ENCODE results near the gene FOXO1. TPM values are rescaled to one million over a fixed set of nuclear protein-coding genes. Genes with fewer than 3 reads are reported as not detected.

Gene FOXO1
- total RNA-seq, 1 donor from 2014 or later, result 50.4 TPM

DNA sequence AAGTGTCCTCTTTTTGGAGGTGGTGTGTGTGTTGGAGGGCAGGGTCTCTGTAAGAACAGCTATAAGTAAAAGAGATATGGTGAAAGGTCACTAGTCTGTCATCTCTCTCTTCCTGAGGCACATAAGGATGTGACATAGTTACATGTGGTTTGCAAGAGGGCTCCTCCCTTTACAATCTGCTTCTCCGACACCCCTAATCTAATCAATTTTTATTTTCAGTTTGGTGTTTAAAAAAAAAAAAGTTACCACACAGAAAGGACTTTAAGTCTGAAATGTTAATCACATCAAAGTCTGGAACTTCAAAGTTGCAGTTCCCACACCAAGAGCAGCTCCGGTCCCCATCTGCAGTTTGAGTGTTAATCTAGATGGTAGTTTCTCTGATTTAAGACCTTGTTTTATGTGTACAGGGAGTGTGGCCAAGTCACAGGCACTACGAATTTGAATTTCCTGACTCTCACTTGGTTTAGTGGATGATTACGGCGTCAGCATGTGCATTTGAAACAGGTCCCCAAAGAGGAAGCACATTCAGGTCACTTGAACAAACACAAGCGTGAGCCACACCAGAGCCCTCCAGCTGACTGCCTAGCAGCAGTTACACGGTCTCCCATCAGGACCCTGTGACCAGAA, 53.1 kb downstream of the FOXO1 start:
- CTCF ChIA-PET, result interaction anchor here (1.0 kb wide), 1 partner anchor 544 kb away, joined by 3 read pairs; no protein-coding TSS in a partner anchor
- TF ChIP-seq, protein P1, sequence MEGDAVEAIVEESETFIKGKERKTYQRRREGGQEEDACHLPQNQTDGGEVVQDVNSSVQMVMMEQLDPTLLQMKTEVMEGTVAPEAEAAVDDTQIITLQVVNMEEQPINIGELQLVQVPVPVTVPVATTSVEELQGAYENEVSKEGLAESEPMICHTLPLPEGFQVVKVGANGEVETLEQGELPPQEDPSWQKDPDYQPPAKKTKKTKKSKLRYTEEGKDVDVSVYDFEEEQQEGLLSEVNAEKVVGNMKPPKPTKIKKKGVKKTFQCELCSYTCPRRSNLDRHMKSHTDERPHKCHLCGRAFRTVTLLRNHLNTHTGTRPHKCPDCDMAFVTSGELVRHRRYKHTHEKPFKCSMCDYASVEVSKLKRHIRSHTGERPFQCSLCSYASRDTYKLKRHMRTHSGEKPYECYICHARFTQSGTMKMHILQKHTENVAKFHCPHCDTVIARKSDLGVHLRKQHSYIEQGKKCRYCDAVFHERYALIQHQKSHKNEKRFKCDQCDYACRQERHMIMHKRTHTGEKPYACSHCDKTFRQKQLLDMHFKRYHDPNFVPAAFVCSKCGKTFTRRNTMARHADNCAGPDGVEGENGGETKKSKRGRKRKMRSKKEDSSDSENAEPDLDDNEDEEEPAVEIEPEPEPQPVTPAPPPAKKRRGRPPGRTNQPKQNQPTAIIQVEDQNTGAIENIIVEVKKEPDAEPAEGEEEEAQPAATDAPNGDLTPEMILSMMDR (IDR thresholded peaks at IDR 0.05), result no peak

DNA sequence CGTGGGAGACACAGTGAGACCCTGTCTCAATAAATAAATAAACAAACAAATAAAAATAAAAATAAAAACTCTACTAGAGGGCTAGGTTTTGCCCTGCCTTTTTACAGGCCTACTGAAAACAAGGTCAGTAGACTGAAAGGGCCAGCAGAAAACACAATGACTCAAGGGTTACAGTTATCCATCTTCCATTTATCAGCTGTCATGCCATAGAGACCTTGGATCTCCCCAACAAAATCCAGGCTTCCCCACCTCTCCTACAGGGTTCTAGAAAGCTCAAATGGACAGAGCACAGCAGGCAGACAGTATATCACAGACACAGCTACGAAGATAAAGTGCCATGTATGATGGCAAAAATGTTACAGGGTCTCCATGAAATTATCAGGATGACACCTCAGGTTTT, 54.4 kb downstream of the FOXO1 start:
- Mint-ChIP-seq H3K4me3 (no peak overlapping the region), H3K27ac (peak overlapping the region; percentile 14), H3K27me3 (no peaks in the 10 kb centered on the region), H3K4me1 (peaks cover 88% of the 10 kb centered on the region), H3K9me3 (no peaks in the 10 kb centered on the region), H3K36me3 (ENCODE audit: low read depth) (peaks cover 21% of the 10 kb centered on the region)
- TF ChIP-seq, protein P1 (IDR thresholded peaks at IDR 0.05), result no peak
- DNase-seq, result no peak
- intact Hi-C loops (cut with micrococcal nuclease), result loop anchor here (2.0 kb wide), 2 partner anchors 19 to 53 kb away; no protein-coding TSS in a partner anchor
- ATAC-seq (ENCODE audit: low read depth), result no peak
- CTCF ChIA-PET, result no interaction called here
- POLR2A ChIA-PET, result no interaction called here

More for the DNA sequence above, 53.1 kb downstream of the FOXO1 start:
- H3K27ac Mint-ChIP-seq, result peak overlapping the region; percentile 88
- DNase-seq (no peak), ATAC-seq (ENCODE audit: low read depth) (peak; percentile 90)
- intact Hi-C loops (cut with micrococcal nuclease), result loop anchor here (1.0 to 2.0 kb wide), 4 partner anchors 13 to 51 kb away; no protein-coding TSS in a partner anchor
- POLR2A ChIA-PET, result interaction anchor here (0.6 to 1.5 kb wide), 10 partner anchors 11 to 544 kb away, joined by 3 to 13 read pairs (median 3); partner anchors contain the start of gene FOXO1
- peaks cover 90% of the 10 kb centered on the region for H3K4me1 Mint-ChIP-seq
- no peaks in the 10 kb centered on the region for H3K9me3 Mint-ChIP-seq
- peak overlapping the region; percentile 71 for H3K4me3 Mint-ChIP-seq
- peaks cover 19% of the 10 kb centered on the region for H3K36me3 Mint-ChIP-seq (ENCODE audit: low read depth)
- no peaks in the 10 kb centered on the region for H3K27me3 Mint-ChIP-seq

DNA sequence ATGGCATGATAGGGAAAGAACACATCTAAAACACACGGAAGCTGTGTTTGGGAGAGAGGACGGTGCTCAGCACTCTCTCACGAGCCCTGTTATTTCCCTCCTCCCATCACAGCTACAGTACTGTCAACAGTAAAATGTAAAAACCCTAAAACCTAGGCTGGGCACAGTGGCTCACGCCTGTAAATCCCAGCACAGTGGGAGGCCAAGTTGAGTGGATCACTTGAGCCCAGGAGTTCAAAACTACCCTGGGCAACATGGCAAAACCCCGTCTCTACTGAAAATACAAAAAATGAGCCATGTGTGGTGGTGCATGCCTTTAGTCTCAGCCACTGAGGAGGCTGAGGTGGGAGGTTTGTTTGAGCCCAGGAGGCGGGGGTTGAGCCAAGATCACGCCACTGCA, 54.8 kb downstream of the FOXO1 start:
- no peak for DNase-seq
- Mint-ChIP-seq H3K27ac (peak overlapping the region; percentile 42), H3K9me3 (no peaks in the 10 kb centered on the region), H3K27me3 (no peaks in the 10 kb centered on the region), H3K36me3 (ENCODE audit: low read depth) (peaks cover 24% of the 10 kb centered on the region), H3K4me1 (peaks cover 89% of the 10 kb centered on the region), H3K4me3 (no peak overlapping the region)
- TF ChIP-seq, protein P1 (IDR thresholded peaks at IDR 0.05), result no peak
- CTCF ChIA-PET, result no interaction called here
- no peak for ATAC-seq (ENCODE audit: low read depth)
- intact Hi-C loops (cut with micrococcal nuclease), result loop anchor here (2.0 kb wide), 2 partner anchors 19 to 53 kb away; no protein-coding TSS in a partner anchor
- POLR2A ChIA-PET, result no interaction called here

DNA sequence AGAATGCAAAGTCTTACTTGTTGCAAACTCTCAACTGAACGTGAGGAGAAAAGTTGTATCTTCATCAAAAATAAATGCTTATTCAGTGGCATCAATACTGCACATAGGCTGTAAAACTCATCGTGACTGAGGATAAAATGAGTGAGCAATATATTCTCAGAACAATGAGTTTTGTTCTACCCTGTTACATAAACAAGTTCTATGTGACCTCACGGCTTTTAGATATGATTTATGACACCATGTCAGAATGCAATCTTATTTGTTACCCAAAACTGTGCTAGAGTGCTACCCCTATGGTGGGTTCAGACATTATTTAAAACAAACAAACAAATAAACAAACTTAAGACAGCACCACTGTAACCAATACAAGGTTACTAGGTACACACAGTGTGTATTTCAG, 55.4 kb downstream of the FOXO1 start:
- POLR2A ChIA-PET, result interaction anchor here (0.7 to 1.0 kb wide), 2 partner anchors 25 to 29 kb away, joined by 3 read pairs; no protein-coding TSS in a partner anchor
- CTCF ChIA-PET, result no interaction called here
- ATAC-seq (ENCODE audit: low read depth) (no peak), DNase-seq (no peak)
- TF ChIP-seq, protein P1 (IDR thresholded peaks at IDR 0.05), result no peak
- no peak overlapping the region for H3K27ac Mint-ChIP-seq
- H3K36me3 Mint-ChIP-seq (ENCODE audit: low read depth), result peaks cover 24% of the 10 kb centered on the region
- intact Hi-C loops (cut with micrococcal nuclease), result no loop called here
- peaks cover 89% of the 10 kb centered on the region for H3K4me1 Mint-ChIP-seq
- H3K4me3 Mint-ChIP-seq, result no peak overlapping the region
- no peaks in the 10 kb centered on the region for H3K9me3 Mint-ChIP-seq
- no peaks in the 10 kb centered on the region for H3K27me3 Mint-ChIP-seq

DNA sequence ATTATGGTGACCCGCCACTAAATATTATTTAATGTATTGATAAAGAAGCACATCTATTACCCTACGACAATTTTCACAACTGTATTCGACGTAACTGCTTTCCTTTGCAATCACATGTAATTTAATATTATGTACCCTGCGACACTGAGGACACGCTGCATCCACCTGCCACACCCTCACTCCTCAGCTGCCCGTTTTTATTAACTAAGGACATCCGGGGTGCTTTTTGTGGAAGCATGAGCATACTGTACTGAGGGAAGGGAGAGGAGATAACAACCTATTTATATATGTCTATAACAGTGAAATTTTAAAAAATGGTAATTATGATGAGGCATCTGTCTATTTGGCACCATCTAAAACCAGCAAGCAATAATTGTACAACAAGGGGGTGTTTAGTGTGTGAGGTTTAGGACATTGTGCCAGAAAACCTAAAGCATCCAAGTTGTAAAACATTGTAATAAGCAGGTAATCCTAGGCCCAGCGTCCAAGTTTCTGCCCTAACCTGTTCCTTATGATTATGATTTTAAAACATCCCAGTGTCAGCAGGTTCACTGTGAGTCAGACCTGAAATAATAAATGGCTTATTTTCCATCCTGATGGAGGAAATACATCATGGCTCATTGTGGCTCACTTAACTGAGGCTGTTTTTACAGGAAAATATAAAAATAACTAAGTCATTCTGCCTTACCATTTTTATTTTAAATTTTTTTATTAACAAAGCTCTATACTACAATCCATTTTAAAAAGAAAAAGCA, 56.3 kb downstream of the FOXO1 start:
- Mint-ChIP-seq H3K27ac (no peak overlapping the region), H3K9me3 (no peaks in the 10 kb centered on the region), H3K4me3 (no peak overlapping the region), H3K4me1 (peaks cover 89% of the 10 kb centered on the region), H3K27me3 (no peaks in the 10 kb centered on the region), H3K36me3 (ENCODE audit: low read depth) (peaks cover 17% of the 10 kb centered on the region)
- TF ChIP-seq, protein P1 (IDR thresholded peaks at IDR 0.05), result no peak
- intact Hi-C loops (cut with micrococcal nuclease), result no loop called here
- ChIA-PET POLR2A (interaction anchor here (0.7 to 1.0 kb wide), 2 partner anchors 25 to 30 kb away, joined by 3 read pairs; no protein-coding TSS in a partner anchor), CTCF (no interaction called here)
- DNase-seq (no peak), ATAC-seq (ENCODE audit: low read depth) (no peak)
